Measurements from ENCODE around the gene SULT1C2.

- TF ChIP-seq HNF4G (IDR thresholded peaks at IDR 0.05) (no peak), REST (IDR thresholded peaks at IDR 0.05) (no peak), CTCF (IDR thresholded peaks at IDR 0.05; ENCODE audit: low read depth, low read length, missing input control) (no peak), RAD21 (IDR thresholded peaks at IDR 0.05) (no peak), SP1 (IDR thresholded peaks at IDR 0.05) (no peak), TAF1 (conservative IDR thresholded peaks at IDR 0.05) (no peak), HNF4A (conservative IDR thresholded peaks at IDR 0.05) (no peak), MAX (IDR thresholded peaks at IDR 0.05) (no peak), EGR1 (IDR thresholded peaks at IDR 0.05; ENCODE audit: low read depth in 2 of 2) (no peak), JUND (IDR thresholded peaks at IDR 0.05) (no peak), GABPA (IDR thresholded peaks at IDR 0.05 in 1 of 2, conservative IDR thresholded peaks at IDR 0.05 in 1 of 2) (no peak), YY1 (IDR thresholded peaks at IDR 0.05) (no peak), RXRA (IDR thresholded peaks at IDR 0.05) (no peak), ZBTB33 (IDR thresholded peaks at IDR 0.05) (no peak)
These were observed 20.7 kb upstream of the SULT1C2 start for GRCh38 chr2:108268001-108268400.
